T follicular helper cell (primary cell): ENCODE results near the gene ZC3H8.

ENCODE experiments used
- DNase-seq: peaks from one replicate; pipeline ENCODE4 v3.0.0-alpha.2; 2020; ENCODE audit warnings: low read depth

Gene ZC3H8

DNA sequence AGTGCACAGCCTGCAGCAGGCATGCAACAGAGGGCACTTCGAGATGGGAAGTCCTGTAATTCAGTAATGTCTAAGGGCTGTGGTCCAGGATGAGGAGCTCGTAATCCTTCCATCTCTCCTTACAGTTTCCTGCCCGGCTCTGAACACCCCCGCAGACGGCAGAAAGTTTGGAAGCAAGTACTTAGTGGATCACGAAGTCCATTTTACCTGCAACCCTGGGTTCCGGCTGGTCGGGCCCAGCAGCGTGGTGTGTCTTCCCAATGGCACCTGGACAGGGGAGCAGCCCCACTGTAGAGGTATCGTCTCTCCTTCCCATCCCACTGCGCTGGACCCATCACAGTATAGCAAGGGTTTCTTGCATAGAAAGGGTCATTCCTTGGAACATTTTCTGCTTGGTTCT is 90.0 kb downstream of the ZC3H8 start:
- DNase-seq = no peak

DNA sequence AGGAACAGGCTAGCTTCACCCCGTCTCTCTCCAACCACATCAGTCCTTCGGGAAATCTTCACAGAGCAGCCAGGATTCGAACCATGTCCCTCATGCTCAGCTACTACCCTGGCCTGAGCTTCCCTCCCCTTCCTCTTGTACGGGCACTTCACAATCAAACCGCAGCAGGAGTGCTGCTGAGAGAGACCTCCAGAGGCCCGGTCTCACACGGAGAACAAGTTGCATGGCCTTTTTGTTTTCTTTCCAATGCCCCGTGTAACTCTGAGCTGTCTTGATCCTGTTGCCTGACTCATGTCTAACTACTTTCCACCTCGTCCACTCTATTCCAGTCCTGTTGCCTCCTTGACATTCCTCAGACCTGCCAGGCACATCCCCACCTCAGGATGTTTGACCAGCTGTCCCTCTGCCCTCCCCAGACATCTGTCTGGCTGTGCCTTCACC is 91.3 kb downstream of the ZC3H8 start:
- no peak for DNase-seq

DNA sequence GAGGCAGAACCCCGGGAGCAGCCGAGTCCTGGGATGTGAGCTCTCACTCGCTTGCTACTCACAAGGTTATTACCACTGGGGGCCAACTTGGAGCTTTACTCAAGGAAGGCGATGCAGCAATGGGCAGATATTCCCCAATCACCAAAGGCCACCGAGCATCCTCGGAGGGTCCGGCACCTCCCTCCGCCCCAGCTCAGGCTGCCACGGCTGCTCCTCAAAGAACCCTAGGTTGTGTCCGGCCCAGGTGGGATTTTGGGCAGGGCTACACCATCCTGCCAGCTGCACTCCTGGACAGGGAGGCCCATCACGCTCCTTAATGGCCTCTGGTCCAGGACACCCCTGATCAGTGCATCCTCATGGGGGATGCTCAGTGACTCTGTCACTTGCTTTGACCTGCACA is 91.9 kb downstream of the ZC3H8 start:
- DNase-seq = no peak

DNA sequence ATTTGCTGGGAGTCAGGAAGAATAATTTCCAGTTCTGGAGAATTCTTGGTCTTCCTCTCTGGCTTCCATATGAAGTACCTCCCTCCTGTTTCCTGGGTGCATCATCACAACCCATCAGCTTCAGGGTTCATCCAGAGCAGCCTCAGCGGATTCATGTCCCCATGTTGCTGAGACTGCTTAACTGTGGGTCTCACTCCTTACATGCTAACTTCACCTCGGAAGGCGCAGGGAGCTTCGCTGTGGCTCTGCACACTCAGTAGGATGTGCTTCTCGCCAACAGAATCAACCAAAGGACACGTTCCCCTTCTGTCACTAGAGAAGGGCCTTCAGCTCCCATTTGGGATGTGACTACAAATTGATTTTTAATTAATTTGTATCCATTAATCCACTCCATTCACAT is 92.5 kb downstream of the ZC3H8 start:
- no peak for DNase-seq
